GM12875 (cell line): Measurements from ENCODE around the gene ETV6.

Experiments
- H3K4me3 ChIP-seq: one replicate; pipeline ENCODE4 v1.5.1; 2011; ENCODE audit warnings: low read depth, low read length, control low read depth
- TF ChIP-seq, protein P1 (sequence below): IDR thresholded peaks from 2 replicates; pipeline ENCODE4 v1.5.1; 2011; ENCODE audit warnings: low read depth, mild to moderate bottlenecking, control low read depth, inconsistent platforms, low read length, moderate library complexity, borderline replicate concordance; ENCODE audit not compliant: insufficient read depth

Gene ETV6

DNA sequence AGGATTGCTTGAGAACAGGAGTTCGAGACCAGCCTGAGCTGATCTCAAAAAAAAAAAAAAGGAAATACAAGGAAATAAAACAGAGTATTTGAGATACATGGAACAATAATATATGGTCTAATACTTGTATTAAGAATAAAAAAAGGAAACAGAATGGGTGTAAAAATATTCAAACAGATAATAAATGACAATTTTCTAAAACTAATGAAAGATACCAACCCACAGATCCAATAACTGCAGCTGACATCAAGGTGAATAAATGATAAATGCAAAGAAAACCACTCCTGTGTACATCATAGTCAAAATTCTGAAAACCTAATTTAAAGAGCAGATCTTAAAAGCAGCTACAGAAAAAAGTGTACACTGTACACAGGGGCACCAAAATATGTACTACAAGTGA, 4.1 kb upstream of the ETV6 start:
- no peak overlapping the region for H3K4me3 ChIP-seq
- TF ChIP-seq, protein P1, sequence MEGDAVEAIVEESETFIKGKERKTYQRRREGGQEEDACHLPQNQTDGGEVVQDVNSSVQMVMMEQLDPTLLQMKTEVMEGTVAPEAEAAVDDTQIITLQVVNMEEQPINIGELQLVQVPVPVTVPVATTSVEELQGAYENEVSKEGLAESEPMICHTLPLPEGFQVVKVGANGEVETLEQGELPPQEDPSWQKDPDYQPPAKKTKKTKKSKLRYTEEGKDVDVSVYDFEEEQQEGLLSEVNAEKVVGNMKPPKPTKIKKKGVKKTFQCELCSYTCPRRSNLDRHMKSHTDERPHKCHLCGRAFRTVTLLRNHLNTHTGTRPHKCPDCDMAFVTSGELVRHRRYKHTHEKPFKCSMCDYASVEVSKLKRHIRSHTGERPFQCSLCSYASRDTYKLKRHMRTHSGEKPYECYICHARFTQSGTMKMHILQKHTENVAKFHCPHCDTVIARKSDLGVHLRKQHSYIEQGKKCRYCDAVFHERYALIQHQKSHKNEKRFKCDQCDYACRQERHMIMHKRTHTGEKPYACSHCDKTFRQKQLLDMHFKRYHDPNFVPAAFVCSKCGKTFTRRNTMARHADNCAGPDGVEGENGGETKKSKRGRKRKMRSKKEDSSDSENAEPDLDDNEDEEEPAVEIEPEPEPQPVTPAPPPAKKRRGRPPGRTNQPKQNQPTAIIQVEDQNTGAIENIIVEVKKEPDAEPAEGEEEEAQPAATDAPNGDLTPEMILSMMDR = no peak

DNA sequence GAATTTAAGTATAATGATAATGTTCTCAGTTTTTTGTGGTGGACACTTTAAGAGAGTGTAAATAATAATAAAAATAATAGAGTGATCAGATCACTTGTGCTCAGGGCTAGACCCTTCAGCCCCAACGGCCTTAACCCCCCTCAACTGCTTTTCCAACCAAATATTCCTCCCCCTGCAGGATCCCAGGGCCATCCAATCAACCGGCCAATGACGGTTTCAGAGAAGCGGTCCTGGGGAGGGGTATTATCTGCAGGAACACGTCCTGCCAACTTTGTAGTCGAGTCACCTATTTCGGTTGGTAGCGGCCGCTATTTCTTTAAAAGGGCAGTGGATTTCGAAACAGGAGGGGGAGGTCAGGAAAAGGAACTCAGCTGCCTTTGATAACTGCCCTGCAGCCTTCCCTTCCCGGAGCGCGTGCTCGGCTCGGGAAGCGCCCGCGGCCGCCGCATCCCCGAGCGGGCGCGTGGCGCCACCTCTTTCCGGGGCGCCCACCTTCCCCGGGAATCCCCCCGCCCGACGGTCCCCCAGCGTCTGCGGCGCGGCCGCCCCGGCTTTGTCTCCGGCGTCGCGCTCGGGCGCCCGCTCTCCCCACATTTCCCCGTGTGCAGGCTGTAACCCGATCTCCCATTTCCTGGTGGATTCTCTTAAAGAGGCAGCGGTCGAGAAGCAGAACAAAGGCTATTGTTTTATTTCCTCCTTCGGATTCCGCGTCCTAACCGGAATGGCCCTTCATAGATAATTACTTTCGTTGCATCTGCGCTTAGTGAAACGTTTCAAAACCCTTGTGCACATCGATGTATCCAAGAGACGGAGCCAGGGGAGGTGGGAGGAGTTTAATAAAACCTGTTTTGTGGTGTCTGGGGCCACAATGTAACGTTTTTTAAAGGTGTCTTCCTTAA, 711 bp upstream of the ETV6 start:
- H3K4me3 ChIP-seq = peak overlapping the region; percentile 58
- TF ChIP-seq, protein P1 = no peak

DNA sequence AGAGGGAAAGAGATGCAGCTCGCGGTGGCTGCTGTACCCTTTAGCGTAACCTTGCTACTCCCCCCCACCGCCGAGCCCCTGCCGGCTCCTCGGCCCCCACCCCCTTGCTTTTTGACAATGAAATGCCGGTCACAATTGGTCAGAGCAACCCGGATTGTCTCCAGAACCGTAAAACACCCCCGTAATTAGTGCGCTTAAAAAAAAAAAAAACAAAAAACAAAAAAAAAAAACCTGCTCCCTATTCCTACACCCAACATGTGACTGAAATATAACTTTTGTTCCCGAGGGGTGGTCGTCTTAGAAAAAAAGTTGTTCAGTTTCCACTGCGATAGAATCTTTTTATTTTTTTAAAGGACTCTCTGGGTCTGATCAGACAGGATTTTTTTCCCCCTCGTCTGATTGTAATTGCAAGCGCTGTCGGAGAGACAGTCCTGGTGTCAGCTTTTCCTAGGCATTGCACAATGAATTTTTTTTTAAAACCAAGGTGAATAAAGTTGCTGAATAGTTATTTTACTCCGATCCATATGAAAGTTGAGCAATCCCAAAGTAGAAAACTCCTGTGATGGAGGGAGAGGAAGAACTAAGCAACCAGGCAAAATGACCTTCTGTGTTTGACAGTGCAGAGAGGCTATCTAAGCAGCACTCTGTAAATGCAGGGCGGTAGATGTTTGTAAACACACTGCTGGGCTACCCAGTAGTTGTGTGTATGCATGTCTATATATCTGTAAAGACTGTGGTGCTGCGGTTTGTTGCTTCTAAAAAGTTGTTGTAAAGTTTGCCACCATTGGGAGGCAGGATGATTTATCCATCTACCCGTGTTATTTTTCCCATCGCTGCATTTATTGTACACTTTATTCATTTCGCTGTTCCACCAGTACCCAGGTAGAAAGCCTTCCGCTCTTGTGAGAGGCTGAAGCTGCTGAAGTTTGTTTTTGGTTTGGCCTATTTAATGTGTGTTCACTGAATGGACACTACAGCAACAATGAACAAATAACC, 1.1 kb downstream of the ETV6 start:
- peak overlapping the region; percentile 58 for H3K4me3 ChIP-seq
- TF ChIP-seq, protein P1 = no peak

DNA sequence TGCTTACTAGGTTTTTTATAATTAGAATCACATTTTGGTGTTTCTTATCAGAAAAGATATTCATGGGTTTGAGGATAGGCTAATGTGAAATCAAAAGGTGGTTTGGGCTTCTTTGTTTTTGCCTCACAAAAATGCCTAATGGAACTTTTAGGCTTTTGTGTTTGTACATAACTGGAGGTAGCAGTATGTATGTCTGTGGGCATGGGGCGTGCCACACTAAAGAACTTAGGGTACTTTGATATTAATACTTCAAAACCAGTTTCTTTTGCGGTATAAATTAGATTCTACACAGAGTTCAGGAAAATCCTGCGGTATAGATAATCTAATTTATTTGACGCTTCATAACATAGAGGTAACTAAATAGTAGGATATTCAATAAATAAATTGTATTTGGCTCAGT, 1.9 kb downstream of the ETV6 start:
- TF ChIP-seq, protein P1 = no peak

DNA sequence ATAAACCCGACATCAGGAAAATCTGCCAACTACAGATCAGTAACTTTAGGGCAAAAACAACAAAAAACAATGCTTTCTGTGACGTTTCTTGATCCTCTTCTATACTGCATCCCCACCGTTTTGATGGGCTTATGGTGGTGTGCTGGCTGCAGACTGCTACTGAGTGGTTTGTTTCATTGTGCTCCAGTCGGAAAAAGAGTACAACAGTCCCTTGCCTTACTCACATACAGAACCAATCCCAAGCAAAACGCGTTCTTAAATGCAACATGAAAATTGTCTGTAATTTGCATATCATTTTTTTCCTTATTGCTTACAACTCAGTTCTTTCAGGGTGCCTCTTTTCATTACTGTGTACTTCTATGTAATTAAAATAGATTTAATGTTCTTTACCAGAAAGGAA, 2.3 kb downstream of the ETV6 start:
- peak overlapping the region; percentile 58 for H3K4me3 ChIP-seq
- TF ChIP-seq, protein P1 = no peak

More for the DNA sequence above, 1.9 kb downstream of the ETV6 start:
- H3K4me3 ChIP-seq = peak overlapping the region; percentile 58

DNA sequence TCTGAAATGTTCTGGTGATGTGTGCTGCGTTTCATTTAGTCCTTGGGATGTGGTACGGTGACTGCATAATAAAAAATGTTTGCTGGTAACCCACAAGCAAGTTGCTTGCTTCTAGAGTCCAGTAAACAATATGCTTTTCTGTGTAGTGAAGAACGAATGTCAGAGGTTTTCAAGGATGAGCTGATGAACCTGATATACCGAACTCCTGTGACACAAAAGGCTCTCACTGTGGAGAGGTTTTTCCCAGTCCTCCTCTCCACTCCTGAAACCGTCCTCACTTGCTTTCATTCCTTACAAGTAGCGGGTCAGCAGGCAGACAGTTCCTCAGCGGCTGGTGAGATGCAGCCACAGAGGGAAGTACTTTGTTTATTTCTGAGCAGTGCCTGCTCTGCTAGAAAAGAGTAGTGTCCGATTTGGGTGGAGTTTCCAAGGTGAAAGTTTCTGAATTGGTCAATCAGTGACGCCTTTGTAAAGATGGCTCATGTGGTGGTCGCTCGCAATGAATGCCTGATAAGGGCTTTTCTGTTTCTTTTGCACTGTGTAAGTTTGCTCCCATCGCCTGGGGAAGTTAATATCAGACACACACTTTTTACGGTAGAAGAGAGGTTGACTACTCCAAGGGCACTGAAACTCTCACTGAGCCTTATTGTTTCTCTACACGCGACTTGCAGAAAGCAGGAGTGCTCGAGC, 3.0 kb downstream of the ETV6 start:
- H3K4me3 ChIP-seq = peak overlapping the region; percentile 58
- TF ChIP-seq, protein P1 = no peak
